Activated CD4-positive, alpha-beta T cell treated with anti-CD3 and anti-CD28 coated beads for 48 hours (primary cell): ENCODE results near the gene PES1.
"Not testable (repeated sequence)": the region's sequence is repeated elsewhere in the genome, so short reads cannot be mapped to it uniquely, and the experiment has no call there.

Experiments
- DNase-seq: peaks from one replicate; pipeline ENCODE4 v3.0.0-alpha.2; 2020

The PES1 gene

DNA sequence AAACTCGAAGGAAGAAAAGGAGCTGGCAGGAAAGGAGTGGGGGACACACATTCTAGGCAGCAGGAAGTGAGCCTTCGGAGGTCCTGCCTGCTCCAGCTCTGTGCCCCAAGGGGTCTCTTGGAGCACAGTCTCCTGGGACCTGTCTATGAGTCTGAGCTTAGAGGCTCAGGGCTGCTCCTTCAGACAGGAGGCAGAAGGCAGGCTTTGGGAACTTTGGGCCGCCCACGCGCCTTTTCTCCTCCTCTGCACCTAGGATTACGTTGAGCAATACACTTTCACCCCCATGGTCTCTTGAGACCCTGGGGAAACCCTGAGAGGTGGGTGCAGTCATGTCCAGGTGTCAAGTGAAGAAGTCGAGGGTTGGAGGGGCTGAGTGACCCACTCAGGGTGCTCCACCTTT, 16.2 kb upstream of the PES1 start:
- no peak for DNase-seq

DNA sequence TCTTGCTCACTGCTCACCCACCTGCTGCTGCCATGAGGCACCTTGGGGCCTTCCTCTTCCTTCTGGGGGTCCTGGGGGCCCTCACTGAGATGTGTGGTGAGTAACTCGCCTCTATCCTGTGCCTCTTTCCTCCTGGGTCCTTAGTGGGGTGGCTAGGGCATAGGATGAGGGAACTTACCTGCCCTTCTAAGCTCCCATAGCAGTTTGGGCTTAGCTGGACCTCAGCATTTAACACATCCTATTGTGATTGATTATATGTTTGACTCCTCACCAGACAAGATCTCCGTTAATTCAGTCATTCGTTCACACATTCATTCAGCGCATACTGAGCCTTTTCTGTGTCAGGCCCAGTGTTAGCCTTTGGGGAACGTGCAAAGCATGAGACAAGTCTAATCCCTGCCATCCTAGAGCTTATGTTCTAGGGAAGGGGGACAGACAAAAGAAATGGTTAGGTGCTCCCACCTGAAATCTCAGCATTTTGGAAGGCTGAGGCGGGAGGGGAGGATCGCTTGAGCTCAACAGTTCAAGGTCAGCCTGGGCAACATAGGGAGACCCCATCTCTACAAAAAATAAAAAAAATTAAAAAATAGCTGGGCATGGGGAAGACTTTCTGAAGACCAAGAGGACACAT, 15.7 kb upstream of the PES1 start:
- DNase-seq: no peak

DNA sequence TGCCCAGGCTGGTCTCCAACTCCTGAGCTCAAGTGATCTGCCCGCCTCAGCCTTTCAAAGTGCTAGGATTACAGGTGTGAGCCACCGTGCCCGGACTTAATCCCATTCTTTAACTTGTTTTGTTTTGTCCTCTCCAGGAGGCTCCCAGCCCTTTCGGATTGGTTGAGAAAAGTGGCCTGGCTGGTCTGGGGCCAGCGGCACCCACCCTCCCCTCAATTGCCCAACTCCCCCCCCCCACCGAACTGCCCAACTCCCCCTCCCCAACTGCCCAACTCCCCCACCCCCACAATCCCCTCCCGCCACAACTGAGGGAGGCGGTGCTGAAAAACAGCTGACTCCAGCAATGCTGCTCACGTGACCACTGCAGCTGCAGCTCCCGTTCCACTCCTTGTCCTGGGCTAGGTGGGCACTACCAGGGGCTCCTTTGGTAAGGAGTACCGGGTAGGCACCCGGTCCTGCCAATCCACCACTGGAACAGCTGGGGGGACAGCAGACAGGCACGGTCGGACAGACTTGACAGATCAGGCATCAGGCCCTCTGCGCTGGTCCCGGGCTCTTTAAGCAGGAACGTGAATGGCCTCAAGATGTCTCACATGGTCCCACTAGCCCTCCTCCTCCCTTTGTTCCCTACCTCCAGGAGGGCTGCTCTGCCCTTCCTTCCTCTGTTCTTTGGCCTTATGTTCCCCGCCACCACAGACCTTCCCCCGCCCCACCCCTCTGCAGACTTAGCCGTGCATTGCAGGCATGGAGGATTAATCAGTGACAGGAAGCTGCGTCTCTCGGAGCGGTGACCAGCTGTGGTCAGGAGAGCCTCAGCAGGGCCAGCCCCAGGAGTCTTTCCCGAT, 15.0 kb upstream of the PES1 start, which contains the start of gene TCN2:
Gene TCN2 (plus strand): TSS at position 720 of the 845 bp plus-strand sequence. CDS start 158 bp downstream, outside the sequence.
- peak; percentile 61 for DNase-seq

DNA sequence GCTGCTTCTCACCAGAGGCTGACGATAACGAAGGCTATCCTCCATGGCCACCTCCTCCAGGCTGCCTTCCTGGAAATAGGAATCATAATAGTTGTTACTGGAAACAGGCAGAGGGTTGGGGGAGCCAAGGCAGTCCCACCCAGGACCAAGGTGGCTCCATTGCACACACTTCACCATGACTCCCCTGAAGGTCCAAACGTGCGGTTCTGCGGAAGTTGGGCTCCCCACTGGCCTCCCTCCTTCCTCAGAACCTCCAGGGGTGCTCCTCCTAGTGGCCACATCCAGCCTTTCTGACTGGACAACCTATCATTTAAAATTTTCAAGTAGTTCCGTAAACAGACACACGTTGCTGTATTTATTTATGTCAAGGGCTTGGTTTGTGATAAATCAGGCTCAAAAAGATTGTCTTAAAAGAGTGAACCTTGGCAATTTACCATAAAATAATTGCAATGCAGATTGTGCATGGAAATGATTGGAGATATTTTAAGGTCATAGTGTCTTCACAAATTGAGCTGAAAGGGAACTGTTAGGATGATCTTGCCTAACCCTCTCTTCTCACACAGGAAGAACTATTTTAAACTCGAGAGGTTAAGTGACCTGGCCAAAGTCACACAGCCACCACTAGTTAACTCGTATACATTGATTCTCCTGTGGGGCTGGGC, 13.9 kb upstream of the PES1 start:
- peak; percentile 70 for DNase-seq

DNA sequence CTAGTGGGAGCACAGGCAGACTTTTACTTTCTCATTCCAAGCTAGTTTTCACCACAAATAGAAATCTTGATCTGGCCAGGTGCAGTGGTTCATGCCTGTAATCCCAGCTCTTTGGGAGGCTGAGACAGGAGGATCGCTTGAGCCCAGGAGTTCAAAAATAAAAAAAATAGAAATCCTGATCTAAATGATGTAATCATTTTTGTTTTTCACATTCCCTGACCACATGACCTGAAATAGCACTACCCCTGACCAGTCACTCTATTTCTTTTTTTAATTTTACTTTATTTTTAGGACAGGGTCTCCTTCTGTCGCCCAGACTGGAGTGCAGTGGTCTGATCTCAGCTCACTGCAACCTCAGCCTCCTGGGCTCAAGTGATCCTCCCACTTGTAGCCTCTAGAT, 13.0 kb upstream of the PES1 start:
- DNase-seq: no peak

DNA sequence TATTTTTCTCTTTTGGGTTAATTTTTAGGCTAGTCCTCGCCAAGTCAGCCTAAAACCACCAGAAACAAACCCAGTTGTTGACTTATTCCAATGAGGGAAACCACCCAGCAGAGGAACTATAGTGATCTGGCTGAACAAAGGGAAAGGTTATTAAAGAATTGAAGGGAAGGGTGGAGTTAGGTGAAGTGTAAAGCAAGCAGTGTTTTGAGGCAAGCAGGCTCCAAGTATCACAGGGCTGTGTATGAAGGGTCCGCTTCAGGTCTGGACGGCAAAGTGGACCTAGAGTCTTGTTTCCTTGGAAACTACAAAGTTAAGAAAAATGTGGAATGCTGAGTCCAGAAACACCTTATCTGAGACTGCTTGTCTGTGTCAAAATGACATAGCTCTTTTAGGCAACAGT, 12.1 kb upstream of the PES1 start:
- no peak for DNase-seq

DNA sequence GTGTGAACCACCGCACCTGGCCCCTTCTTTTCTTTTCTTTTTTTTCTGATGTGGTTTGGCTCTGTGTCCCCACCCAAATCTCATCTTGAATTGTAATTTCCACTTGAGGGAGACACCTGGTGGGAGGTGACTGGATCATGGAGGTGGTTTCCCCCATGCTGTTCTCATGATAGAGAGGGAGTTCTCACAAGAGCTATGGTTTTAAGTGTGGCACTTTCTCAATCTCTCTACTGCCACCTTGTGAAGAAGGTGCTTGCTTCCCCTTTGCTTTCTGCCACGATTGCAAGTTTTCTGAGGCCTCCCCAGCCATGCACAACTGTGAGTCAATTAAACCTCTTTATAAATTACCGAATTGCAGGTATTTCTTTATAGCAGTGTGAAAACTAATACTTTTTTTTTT, 10.3 kb upstream of the PES1 start:
- DNase-seq: peak; percentile 26

DNA sequence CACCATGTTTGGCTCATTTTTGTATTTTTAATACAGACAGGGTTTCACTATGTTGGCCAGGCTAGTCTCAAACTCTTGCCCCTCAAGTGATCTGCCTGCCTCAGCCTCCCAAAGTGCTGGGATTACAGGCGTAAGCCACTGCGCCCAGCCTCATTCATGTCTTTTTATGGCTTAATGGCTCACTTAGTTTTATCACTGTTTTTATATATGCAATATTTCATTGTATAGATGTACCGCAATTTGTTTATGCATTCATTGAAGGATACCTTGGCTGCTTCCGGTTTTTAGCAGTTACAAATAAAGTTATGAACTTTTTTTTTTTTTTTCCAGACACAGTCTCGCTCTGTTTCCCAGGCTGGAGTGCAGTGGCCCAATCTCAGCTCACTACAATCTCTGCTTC, 9.8 kb upstream of the PES1 start:
- DNase-seq: no peak

DNA sequence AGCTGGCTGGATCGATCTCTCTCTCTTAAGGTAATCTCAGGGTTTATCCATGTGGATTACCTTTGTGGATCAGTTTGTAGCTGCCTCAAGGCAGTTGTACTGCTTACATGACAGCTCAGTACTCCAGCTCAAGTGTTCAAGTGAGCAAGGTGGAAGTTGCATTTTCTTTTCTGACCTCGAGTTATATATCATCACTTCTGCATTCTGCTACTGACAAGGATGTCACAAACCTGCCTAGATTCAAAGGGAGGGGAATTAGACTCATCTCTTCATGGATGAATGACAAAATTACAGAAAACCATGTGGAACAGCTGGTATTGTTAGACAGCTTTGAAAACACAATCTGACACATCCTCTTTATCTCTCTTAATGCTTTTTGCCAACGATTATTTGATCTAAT, 9.2 kb upstream of the PES1 start:
- DNase-seq: no peak

DNA sequence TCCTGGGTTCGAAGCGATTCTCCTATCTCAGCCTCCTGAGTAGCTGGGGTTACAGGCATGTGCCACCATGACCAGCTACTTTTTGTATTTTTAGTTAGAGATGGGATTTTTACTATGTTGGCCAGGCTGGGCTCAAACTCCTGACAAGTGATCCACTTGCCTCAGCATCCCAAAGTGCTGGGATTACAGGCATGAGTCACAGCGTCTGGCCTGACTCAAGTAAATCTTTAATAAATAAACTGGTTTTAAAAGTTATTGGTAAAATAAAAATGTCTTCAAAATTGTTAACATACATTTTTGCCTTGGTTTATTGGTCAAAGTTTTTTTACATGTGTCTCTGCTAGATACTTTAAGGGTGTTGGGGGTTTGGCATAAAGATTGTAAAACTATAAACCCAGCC, 7.3 kb upstream of the PES1 start:
- DNase-seq: no peak

DNA sequence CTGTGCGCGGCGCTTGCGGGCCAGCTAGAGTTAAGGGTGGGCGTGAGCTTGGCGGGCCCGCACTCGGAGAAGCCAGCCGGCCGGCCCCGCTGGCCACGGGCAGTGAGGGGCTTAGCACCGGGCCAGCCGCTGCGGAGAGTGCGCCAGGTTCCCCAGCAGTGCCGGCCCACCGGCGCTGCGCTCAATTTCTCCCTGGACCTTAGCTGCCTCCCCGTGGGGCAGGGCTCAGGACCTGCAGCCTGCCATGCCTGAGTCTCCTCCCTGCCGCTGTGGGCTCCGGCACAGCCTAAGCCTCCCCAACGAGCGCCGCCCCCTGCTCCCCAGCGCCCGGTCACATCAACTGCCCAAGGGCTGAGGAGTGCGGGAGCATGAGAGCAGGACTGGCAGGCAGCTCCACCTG, 5.2 kb upstream of the PES1 start:
- no peak for DNase-seq

DNA sequence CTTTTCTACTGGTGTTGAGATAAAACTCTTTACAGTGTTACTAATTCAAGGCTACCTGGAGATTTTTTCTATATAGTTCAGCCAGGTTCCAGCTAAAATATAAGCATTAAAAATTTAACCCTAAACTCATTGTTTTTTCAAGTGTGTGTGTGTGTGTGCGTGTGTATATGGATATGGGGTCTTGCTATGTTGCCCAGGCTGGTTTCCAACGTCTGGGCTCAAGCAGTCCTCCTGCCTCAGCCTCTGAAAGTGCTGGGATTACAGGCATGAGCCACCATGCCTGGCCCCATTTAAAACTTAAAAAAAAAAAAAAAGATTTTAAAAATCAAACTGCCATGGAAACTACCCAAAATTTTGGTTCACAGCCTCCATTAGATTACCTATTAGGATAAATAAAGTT, 4.5 kb upstream of the PES1 start:
- DNase-seq: no peak

DNA sequence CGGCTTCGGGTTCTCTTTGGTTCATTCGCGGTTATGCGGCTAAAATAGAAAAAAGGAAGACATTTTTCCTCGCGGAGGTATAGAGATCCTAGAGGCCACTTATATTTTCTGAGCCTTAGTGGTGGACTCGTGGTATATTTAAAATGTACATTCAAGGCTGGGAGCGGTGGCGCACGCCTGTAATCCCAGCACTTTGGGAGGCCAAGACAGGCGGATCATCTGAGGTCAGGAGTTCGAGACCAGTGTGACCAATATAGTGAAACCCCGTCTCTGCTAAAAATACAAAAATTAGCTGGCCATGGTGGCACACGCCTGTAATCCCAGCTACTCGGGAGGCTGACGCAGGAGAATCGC, 627 bp upstream of the PES1 start:
- DNase-seq: not testable (repeated sequence)

DNA sequence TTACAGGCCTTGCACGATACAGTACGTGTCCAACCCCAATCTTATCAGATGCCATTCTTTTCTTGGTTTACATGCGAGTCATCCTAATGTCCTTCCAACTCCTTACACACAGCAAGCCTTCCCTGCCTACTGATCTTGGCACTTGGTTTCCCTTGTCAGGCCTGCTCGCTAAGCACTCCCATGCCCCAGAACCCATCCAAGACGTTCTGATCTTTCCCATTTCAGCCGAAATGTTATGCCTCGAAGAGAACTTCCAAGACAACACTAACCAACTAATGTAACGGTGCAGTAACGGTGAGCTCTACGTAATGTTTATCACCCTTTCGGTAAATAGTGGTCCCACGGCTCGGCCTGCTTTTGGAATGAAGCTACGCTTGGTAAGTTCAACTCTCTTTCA, 521 bp downstream of the PES1 start:
- no peak for DNase-seq

DNA sequence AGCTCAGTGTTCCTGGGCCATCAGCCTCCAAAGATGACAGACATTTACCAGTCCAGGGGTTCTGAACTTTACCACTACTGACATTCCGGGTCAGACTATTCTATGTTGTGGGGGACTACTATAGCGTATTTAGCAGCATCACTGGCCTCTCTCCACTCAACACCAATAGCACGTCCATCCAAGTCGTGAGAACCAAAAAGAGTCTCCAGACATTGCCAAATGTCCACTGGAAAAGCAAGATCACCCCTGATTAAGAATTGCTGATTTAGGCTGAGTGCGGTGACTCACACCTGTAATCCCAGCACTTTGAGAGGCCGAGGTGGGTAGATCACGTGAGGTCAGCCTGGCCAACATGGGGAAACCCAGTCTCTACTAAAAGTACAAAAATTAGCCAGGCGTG, 5.3 kb downstream of the PES1 start:
- DNase-seq: no peak

DNA sequence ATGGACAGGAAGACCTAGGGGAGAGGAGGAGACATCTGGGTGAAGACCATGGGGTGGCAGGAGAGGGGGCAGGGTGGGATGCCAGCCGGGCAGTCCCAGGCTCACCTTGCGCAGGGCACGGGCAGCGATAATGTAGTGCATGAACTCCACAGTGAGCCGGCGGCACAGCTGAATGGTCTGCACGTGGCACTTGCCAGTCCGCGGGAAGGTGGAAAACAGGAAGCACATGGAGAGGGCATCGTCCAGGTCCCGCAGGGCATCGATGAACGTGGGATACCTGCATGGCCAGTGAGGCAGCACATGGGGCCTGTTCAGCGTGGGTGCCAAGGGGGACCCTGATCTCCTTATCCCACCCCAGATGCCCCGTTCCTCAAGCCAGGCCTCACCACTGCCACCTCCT, 7.3 kb downstream of the PES1 start:
- no peak for DNase-seq

DNA sequence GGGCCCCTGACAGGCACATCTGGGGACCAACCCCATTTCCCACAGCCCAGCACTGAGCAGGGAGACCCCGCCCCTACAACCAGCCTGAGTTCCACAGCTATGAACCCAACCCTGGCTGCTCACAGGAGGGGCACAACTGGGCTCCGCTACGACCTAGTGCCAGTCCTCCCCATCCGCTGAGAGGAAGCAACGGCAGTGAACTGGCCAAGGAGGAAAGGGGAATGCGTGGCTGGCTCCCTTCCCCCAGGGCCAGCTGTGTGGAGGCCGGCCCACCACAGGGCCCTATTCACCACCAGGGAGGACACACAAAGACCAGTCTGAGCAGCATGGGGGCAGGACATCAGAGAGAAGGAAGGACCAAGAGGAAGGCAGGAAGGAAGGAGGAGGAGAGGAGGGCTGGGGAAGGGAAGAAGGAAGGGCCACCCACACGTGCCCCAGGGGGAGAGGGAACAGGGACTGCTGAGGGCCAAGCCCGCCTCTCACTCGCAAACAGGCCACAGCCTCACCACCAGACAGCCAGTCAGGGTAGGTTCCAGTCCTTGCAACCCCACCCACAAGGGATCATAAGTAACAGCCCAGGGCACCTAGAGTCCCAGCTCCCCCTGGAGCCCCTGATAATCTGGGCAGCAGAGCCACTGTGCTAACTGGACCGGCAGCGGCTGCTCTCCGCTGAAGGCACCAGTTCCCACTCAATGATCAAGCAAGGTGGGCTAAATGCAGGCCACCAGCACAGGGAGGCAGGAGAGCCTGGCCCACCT, 8.7 kb downstream of the PES1 start:
- DNase-seq: no peak

DNA sequence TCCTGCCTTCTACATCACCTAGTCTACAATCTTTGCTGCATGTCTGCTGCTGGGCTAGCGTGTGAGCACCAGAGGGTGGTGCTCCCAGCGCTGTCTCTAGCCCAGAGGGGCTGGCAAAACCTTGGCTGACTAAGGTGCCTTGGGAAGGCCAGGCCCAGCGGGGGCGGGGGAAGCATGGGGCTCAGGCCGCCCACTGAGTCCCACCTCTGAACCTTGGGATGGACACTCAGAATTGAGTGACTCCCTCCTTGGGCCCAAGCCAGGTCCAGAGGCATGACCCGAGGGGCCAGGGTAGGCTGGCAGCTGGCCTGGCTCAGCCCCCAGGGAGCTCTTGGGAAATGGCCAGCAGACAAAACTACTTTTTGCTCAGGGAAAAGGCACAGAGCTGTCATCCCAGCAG, 9.7 kb downstream of the PES1 start:
- no peak for DNase-seq

DNA sequence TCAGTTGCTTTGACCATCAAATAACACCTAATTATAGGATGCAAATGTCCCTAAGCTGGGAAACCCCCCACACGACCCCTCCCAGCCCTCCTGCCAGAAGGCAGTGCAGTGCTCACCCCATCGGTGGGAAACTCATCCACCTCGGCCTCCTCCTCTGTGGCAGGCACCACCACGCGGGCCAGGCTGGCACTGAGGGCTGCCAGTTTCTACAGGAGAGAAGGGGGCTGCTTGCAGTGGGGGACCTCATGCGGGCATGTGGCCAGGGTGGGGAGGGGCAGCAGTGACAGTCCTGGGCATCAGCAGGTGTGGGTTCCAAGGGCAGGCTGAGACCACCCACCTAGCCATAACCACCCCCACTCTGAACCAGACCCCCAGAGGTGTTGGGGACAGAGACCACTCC, 10.8 kb downstream of the PES1 start:
- DNase-seq: no peak

DNA sequence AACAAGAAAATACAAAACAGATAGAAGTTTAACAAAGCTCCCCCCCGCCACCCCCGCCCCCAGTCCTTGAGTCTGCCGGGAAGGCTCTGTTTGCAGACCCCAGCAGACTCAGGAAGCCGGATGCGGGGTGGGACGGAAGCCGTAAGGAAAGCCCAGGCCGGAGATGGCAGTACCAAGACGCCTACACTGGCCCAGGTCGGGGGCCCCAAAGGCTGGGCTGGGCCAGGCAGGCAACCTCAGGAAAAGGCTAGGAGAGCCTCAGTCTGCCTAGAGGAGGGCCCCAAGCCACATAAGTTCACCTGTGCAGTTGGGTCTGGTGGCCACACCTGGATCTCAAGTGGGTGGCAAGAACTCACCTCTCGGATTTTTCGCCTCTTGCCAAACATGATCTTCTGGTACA, 13.2 kb downstream of the PES1 start:
- no peak for DNase-seq

DNA sequence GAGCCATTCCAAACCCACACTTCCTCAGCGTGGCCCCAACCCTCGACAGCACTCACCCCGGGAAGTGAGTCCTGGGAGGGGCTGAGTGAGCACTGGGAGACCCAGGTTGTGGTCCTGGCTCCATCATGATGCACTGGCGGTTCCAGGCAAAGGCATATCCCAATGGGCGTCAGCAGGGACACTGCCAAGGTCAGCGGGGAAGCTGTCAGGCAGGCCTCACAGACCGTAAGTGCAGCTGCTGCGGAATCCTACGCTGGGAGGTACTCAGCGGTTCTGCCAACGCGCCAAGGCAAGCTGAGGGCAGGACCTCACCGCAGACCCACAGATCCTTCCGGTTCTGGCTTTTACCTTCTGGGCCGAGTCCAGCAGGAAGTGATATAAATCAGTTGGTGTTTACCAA, 15.9 kb downstream of the PES1 start:
- no peak for DNase-seq

DNA sequence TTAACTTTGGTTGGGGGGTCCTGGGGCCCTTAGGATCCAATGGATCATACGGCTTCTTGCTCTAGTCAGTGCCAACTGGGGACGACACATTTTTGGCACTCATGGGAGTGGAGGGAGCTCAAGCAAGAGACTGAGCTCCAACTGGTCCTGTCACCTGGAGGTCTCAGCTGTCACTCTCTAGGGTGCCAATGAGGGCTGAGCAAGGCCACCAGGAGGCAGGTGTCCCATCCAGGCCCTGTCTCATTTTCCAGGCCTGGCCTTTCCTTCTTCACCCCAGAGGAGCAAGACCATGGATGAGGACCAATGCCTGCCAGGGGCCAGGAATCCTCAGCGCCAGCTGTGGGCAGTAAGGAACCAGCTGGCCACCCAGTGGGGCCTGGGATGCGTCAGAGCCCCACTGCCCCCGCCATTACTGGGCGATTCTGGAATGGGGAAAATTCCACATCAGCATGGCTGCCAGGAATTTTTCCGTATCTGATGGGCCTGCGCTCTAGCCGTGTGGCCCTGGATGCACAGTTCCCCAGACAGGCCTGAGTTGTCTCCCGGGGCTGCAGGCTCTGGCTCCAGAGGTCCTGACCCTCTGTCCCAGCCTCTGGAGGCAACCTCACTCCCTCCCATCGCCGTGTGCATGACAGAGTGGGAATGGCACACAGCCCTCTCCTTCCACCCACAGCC, 16.6 kb downstream of the PES1 start:
- DNase-seq: no peak
